ENCODE results near the gene SUGCT. TPM values are rescaled to one million over a fixed set of nuclear protein-coding genes. Genes with fewer than 3 reads are reported as not detected.

SUGCT gene
- total RNA-seq, 1 experiment from 2014 or later, result 12.4 TPM

- DNase-seq (ENCODE audit: low read depth), result peak; percentile 87
These were observed 765.1 kb downstream of the SUGCT start for GRCh38 chr7:40899636-40900507.

- no peak for DNase-seq (ENCODE audit: low read depth)
These were observed 769.1 kb downstream of the SUGCT start for GRCh38 chr7:40903872-40904271.

DNA sequence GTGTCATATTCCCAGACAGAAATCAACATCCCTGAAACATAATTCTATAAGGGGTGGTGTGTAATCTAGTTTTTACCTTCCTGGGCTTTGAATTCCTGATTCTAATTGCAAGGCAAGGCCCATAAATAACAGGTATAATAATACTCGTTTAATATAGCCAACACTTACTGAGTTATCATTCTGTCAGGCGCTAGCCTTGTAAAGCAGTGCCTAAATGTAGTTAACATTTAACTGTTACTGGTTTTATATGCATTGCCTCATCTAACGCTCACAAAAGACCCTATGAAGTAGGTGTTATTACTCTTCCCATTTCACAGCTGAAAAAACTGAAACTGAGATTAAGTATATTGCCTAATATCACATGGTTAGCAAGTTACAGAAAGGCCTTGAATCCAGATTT lies 772.5 kb downstream of the SUGCT start:
- no peak for DNase-seq (ENCODE audit: low read depth)

DNA sequence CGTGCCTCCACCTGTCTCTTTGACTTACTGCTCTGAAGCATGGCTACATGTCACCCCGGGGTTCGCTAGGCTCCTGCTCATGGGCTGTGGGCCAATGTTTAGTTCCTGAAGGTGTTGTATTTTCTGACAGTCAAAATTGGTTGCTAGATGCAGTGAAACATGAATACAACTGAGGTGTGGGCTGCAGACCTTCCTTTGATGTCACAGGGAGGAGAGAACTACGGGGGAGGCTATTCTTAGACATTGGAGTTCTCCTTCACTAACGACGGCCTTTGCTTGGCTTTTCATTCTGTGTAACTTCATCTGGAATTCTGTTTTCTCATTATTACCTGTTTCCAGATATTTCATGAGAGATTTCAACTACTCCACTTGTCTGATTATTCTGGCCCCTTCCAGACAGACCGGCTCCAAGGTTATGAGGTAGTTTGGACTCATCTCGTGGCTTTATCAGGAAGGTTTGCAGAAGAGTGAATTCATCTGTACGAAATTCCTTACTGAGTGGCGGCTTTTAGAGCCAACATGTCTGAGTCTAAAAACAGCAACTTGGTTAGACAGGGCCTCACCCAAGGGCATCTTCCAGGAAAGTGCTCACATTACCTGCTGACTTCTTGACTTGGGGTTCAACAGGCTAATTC lies 774.7 kb downstream of the SUGCT start:
- no peak for DNase-seq (ENCODE audit: low read depth)

Other genes starting within 250 kb of the SUGCT start
- 32.7 and 43.1 TPM in 2 replicates for gene CDK13, start 184.7 kb upstream of the SUGCT start, total RNA-seq (2014; rRNA removed; shearing (Covaris generic))
- gene MPLKIP, start 383 bp upstream of the SUGCT start, total RNA-seq (2014; rRNA removed; shearing (Covaris generic)), result 80.3 and 93.7 TPM in 2 replicates

Data from RPMI7951 (cell line).